ENCODE data around the gene PRSS36. TPM values are rescaled to one million over a fixed set of nuclear protein-coding genes. Genes with fewer than 3 reads are reported as not detected.
"Not testable (repeated sequence)": the region's sequence is repeated elsewhere in the genome, so short reads cannot be mapped to it uniquely, and the experiment has no call there.

Gene PRSS36
- total RNA-seq, 1 donor from 2014 or later, result 1.5 TPM

GRCh38 chr16:31184888-31185287, 35.0 kb upstream of the PRSS36 start:
- DNase-seq (ENCODE audit: low spot score) (no peak), ATAC-seq (no peak)

GRCh38 chr16:31183432-31184428, 33.9 kb upstream of the PRSS36 start:
- no peak for ATAC-seq
- DNase-seq (ENCODE audit: low spot score), result no peak

GRCh38 chr16:31182391-31182790, 32.5 kb upstream of the PRSS36 start:
- ATAC-seq, result no peak
- no peak for DNase-seq (ENCODE audit: low spot score)

- ATAC-seq, result no peak
- DNase-seq (ENCODE audit: low spot score), result peak; percentile 55
Measured at GRCh38 chr16:31181102-31181830, 31.4 kb upstream of the PRSS36 start.

- ATAC-seq, result peak; percentile 89
- peak; percentile 93 for DNase-seq (ENCODE audit: low spot score)
Measured at GRCh38 chr16:31179747-31180459, 30.0 kb upstream of the PRSS36 start, which contains the start of gene FUS. Gene FUS (plus strand): TSS chr16:31180139. CDS start chr16:31180215, 76 bp downstream.

GRCh38 chr16:31179219-31179746, 29.4 kb upstream of the PRSS36 start:
- ATAC-seq (no peak), DNase-seq (ENCODE audit: low spot score) (no peak)

- ATAC-seq (no peak), DNase-seq (ENCODE audit: low spot score) (no peak)
Measured at GRCh38 chr16:31177136-31177535, 27.3 kb upstream of the PRSS36 start.

GRCh38 chr16:31170048-31170447, 20.2 kb upstream of the PRSS36 start:
- ATAC-seq; DNase-seq (ENCODE audit: low spot score): not testable (repeated sequence)

GRCh38 chr16:31168848-31169247, 19.0 kb upstream of the PRSS36 start:
- no peak for DNase-seq (ENCODE audit: low spot score)
- peak; percentile 96 for ATAC-seq

- ATAC-seq, result no peak
- no peak for DNase-seq (ENCODE audit: low spot score)
Measured at GRCh38 chr16:31167315-31167714, 17.4 kb upstream of the PRSS36 start.

- ATAC-seq (peak; percentile 47), DNase-seq (ENCODE audit: low spot score) (no peak)
Measured at GRCh38 chr16:31157136-31157535, 7.3 kb upstream of the PRSS36 start.

- not testable (repeated sequence) for ATAC-seq; DNase-seq (ENCODE audit: low spot score)
Measured at GRCh38 chr16:31150976-31151375, 1.1 kb upstream of the PRSS36 start.

GRCh38 chr16:31149332-31149731, 534 bp downstream of the PRSS36 start:
- ATAC-seq, result peak; percentile 20
- no peak for DNase-seq (ENCODE audit: low spot score)

GRCh38 chr16:31148896-31149295, 970 bp downstream of the PRSS36 start:
- DNase-seq (ENCODE audit: low spot score), result no peak
- no peak for ATAC-seq

- ATAC-seq, result peak; percentile 75
- DNase-seq (ENCODE audit: low spot score), result no peak
Measured at GRCh38 chr16:31148281-31148728, 1.6 kb downstream of the PRSS36 start.

GRCh38 chr16:31147574-31147973, 2.3 kb downstream of the PRSS36 start:
- DNase-seq (ENCODE audit: low spot score) (no peak), ATAC-seq (no peak)

GRCh38 chr16:31145398-31145990, 4.4 kb downstream of the PRSS36 start:
- DNase-seq (ENCODE audit: low spot score), result no peak

GRCh38 chr16:31144418-31144817, 5.4 kb downstream of the PRSS36 start:
- DNase-seq (ENCODE audit: low spot score); ATAC-seq: not testable (repeated sequence)

More at GRCh38 chr16:31145398-31145990, 4.4 kb downstream of the PRSS36 start:
- no peak for ATAC-seq

GRCh38 chr16:31143694-31144148, 6.1 kb downstream of the PRSS36 start:
- no peak for DNase-seq (ENCODE audit: low spot score)

More at GRCh38 chr16:31143694-31144148, 6.1 kb downstream of the PRSS36 start:
- no peak for ATAC-seq
